ENCODE measurements around the gene CLSTN2.

Gene CLSTN2

DNA sequence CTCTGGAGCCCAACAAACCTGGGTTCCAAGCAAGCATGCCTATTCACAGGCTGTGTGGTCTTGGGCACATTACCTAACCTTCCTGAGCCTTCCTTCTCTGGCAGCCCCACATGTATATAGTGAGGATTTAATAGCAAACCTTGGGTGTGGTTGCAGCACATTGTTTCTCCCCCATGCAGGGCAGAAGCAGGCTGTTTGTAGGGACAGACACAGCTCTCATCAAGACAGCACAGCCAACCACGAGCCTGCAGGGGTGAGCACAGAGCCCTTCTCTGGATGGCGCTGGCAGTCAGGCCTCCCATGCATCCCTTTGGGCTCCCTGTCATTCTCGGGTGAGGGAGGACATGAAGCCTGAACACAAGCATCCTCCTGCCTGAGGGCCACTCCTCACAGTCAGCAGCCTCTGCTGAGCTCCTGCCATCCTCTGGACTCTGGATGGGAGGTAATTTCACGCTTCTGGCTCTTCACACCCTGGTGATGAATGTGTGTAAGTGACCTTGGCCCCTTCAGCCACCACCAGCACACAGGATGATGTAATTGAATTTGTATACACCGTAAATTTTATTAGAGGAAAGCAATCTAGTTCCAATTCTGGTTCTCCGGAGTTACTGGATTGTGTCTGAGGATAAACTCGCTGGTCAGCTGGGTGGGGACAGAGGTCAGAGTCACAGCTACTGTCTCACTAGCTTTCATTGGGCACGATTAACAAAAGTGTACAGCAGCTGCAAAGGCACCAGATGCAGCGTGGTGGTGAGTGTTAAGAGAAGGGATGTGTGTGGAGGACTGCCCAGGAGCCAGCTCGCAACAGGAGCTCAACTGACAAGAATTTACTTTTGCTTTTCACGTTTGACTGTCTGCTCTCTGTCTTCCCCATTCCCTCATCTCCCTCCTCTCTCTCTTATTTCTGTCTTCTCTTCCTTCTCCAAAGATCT, 118.1 kb downstream of the CLSTN2 start:
- DNase-seq (ENCODE audit: low read depth): no peak

DNA sequence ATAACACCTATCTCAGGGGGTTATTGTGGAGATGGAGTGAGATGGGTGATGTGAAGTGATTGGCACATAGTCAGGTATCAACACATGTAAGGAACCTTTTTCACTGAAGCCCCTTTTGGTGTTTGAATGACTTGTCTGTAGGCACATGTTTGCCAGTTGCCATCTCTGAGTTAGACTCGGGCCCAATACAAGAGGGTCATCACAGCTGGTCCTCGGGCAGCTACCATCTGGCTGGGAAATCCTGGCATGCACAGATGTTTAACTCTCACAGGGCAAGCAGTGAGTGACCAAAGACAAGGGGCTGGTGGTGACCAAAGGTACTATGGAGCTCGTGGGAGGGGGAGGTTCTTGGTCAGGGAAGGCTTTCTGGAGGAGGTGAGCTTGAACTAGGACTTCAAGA, 118.8 kb downstream of the CLSTN2 start:
- no peak for DNase-seq (ENCODE audit: low read depth)

DNA sequence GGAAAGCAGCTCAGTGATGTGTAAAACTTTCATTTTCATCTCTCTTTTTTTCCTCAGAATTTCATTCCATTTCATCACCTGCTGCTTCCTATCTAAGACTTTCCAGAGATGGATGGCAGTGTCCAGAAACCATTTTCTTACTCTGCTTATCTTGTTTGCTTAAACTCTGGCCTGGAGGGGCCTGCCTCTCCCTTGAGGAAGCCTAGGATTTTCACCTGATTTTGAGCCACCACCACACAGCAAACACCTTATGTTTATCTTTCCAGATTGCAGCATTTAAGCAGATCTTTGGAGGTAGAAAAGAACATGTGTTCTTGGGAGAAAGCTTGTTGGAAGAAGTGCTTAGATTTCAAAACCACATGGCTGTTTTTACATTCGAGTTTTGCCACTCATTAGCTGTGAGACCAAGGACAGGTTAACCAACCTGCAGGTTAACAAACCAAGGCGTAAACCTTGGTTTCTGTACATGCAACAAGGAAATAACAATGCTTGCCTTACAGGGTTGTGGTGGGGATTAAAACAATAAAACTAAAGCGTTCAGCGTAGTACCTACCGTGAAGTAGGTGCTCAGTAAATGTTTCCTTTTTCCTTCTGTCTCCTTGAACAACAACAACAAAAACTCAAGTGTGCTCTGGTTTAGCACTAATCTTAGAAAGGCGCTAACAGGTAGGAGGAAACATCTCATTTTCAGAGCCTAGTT, 120.3 kb downstream of the CLSTN2 start:
- no peak for DNase-seq (ENCODE audit: low read depth)

DNA sequence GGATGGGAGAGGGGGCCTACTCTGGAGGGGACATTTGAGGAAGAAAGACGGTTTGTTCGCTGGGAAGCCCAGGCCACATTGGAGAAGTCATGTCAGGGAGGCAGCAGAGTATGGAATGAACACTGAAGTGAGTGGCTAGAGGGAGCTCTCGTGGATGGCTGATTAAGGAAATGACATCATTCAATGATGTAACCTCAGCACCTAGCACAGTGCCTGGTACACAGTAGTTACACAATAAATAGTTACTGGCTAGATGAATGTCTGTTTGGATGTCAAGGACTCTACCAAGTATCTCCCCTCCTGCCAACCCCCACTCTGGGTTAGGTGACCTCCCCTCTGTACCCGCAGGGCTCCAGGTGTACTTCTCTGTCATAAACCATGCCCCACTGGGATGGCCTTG, 121.1 kb downstream of the CLSTN2 start:
- no peak for DNase-seq (ENCODE audit: low read depth)

DNA sequence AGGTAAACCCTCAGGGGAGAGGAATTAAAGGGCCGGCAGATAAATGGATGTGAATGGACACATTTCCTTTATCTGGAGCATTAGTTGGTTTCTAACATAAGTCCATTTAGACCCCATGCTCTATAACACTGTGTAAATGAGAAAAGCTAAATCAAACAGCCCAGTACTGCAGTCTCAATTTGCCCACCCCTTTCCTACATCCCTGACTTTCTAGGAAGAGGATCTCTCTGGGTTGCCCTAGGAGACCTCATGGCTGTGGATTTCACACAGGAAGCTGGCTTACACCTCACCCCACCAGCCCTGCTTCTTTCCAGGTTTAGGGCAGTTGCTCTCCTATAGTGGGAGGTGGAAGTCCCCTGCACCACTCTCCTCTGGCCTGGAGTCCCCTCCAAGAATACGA, 126.2 kb downstream of the CLSTN2 start:
- no peak for DNase-seq (ENCODE audit: low read depth)

DNA sequence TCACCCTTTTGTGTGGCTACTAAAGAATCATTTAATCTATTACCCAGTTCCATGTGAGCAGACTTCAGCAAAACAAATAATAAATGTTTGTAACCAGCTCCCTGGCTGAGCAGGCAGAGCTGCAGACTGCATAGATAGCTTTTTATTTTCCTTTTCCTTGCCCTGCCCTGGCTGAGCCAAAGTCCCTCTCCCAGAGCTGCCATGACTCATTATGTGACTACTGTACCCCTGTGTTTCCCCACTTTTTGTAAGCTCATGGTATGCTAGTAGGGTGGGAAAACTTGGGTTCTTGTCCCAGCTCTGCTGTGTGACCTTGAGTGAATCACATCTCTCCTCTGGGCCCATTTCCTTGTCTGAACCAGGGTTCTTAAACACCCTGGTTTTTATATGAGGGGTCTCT, 127.5 kb downstream of the CLSTN2 start:
- DNase-seq (ENCODE audit: low read depth): no peak

DNA sequence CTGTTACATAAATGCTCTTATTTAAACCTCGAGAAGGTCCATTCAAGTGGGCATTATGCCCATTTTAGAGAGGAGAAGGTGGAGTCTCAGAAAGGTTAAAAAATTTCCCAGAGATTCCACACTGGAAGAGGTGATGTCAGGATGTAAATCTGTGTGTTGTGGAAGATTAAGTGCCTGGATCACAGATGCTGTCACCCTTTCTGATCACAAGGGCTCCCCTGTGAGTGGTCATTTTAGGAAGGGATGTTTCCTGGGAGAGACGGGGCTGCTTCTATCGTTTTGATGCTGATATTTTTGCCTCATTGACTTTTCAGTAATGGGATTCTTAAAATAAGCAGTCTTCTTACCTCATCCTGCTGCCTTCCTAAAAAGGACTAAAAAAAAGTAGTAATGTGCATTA, 132.5 kb downstream of the CLSTN2 start:
- DNase-seq (ENCODE audit: low read depth): no peak

DNA sequence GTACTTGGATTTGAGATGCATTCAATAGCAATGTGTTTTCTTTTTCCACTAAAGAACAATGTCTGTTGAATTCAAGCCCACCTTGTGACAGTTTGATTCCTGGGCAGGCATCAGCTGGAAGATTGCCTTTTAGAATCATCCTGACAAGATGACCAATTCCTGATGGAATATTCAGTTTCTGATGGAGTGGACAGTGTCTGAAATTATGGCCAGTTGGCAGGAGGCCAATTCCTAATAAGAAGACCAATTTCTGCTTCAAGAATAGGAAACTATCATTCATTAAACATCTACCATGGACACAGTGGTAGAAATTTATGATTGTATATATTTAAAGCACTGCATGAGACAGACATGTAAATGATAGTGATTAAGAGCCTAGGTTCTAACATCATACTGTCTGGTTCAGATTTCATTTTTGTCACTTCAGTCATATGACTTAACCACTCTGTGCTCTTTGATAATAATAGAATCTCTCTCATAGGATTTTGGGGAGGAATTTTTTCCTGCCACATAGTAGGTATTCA, 133.6 kb downstream of the CLSTN2 start:
- DNase-seq (ENCODE audit: low read depth): no peak

DNA sequence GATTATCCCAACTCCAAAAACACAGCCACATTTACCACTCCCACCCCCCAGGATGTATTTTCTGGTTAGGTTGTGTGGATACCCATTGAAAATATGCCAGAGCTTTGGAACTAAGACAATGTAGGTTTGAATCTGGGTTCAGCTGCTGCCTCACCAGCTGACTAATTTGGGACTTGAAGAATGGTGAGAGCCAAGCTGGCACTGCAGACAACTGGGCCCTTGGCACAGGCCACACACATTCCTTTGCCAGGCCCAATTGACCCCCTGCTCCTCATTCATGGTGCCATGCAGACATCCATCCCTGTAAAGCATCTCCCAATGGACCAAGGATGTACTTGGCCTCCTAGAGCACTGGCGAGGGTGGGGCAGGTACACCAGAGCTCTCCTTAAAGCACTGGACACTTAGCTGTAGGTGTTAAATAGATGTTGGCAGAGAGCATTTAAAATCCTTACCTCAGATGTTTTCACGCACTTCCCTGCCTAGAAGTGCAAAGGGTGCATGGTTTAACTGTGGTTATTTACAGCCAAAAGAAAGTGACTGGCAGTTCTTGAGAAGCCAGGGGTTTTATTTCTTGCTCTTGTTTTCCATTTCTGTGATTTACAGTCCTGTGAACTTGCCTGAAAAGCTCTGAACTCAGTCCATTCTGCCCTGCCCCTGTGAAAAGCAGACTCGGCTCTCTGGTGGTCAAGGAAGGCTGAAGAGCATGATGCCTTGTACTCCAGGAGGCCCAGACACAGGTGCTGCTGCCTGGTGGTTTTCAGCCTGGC, 138.5 kb downstream of the CLSTN2 start:
- no peak for DNase-seq (ENCODE audit: low read depth)

DNA sequence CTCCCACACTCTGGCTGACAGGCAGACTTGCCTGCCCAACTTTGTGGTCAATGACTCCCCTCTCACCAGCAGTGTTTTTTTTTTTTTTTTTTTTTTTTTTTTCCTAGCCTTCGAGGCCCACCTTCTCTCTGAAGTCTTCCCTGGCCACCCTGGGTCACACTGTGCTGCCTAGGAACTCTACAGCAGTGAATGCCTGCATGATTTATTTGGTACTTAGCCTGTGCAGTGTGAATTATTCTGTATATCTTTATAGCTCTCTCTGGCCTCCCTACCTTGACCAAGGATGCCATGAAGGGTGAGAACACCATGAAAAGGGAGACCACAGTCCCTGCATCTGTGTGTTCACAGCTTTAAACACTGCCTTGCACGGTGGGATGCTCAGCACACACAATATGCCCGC, 141.6 kb downstream of the CLSTN2 start:
- no peak for DNase-seq (ENCODE audit: low read depth)

DNA sequence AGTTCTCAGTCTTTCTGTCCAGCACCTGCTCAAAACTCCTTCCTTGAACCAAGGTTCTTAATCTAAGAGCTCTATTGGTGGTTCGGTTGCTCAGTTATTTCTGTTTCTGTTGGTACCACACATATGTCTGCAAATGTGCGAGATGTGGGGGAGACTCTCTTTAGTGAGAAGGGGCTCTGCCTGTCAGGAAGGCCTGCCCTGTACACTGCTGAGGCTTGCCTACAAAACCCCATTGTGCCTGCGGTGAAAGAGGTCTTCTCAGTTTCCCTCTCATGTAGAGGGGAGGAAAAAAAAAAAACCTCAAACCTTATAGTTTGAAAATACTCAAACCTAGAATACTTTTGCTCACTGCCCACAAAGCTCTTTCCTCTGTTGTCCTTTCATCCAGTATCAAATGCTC, 142.4 kb downstream of the CLSTN2 start:
- no peak for DNase-seq (ENCODE audit: low read depth)

DNA sequence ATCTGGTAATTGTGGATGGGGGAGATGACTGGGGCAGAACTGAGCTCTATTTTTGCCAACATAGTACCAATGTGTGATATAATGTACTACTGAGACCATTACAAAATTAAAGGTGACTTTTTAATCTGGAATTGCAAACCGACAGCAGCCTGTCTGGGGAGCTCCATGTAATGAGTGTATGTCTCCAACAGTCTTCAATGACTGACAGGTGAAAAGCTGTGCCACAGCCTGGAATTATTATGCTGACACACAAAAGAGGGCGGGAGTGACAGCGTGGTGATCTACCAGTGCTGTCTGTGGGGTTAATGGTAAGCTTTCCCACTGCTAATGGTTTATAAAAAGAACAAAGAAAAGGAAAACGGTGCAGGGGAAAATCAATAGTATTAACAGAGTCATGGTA, 143.4 kb downstream of the CLSTN2 start:
- no peak for DNase-seq (ENCODE audit: low read depth)

DNA sequence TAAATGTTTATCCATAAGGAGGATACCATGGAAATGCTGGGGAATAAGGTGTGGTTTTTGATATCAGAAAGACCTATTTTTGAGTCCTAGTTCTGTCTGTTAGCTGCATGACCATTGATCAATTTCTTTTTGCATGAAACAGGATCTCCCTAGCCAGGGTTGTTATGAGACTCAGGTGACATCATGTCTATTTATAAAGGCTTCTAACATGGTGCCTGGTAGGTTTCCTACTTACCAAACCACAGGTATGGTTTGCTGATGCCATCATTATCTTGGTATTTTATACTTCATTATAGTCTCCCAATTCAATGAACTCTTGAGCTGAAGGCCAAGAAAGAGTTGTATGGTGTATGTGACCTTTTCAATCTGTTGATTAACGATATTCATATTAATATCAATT, 144.0 kb downstream of the CLSTN2 start:
- DNase-seq (ENCODE audit: low read depth): no peak

DNA sequence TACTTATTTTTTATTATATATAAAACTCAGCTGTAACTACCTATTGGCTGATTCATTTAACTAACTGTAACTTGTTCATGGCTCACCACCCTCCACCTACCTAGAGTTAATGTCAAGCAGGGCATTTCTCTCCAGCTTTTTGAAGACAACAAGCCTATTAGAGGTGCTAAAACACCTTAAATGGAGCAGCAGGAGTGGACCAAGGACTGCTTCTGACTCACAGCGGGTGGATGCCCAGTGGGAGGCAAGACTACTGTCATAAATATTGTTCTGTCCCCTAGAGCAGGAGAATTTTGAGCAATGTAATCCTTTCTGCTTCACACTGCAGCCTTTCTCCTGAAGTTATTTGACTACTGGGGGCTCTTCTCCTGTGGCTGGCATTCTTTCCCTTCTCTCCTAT, 146.9 kb downstream of the CLSTN2 start:
- no peak for DNase-seq (ENCODE audit: low read depth)

DNA sequence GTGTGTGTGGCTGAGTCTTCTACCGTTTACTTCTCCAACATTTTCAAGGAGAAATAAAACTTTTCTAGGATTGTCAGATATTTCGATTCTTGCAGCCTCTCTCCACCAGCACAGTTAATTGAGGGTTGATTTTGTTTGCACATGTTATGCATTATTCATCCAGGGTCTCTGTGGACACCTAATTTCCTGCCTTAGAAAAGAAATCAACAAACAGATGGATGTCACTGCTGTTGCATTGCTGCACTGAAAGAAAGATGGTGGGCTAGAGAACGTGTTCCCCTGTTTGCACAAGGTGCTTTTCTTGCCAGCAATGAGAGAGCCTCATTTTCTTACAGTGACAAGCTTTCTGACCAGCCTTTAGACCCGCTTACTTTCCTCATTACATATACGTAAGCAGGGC, 150.0 kb downstream of the CLSTN2 start:
- DNase-seq (ENCODE audit: low read depth): no peak

DNA sequence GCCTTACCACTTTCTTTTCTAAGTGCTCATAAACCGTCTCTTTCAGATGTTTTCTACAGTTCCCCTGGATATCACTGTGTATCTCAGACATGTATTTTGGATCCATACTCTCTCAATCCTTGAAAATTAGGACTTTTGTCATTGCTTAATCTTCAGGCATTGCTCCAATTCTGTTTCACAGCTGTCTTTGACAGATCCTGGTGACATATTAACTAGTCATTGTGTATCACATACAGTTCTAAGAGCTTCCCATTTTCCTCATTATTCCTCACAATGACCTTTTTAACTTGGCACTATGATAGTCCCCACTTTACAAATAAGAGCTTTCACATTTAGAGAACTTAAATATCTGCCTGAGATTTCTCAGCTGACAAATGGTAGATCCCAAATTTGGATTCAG, 151.7 kb downstream of the CLSTN2 start:
- DNase-seq (ENCODE audit: low read depth): no peak

DNA sequence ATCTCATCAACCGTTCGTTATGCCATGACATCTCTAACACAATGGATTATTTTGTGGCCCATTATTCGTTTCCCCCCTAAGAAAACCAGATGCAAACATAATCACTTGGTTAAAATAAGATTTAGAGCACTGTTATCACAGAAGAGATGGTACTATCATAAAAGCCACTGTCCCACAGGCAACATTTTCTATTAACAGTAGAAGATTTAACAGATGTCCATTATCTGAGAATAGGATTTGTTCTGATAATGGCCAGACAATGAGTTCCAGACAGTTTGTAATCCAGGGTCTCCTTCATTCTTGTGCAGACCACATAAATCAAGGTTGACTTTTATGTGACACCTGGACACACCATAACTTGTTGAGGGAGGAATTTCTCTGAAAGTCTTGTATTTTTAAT, 153.1 kb downstream of the CLSTN2 start:
- DNase-seq (ENCODE audit: low read depth): no peak

DNA sequence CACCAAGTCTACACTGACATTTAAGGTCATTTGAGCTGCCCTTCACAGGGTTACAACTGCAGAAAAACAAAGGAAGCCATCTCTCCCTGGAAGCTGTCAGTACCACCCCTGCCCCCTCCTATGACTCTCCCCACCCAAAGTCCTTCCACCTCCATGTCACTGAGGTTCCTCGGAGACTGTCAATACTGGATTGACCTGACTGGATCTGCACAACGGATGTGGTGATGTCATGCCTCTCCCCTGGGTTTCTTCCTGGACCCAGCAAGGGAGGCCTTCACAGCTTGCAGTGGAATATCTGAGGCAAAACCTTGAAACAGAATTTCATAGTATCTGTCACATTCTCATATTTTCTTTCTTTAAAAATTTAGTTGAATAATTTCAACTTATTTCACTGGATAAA, 153.5 kb downstream of the CLSTN2 start:
- no peak for DNase-seq (ENCODE audit: low read depth)

DNA sequence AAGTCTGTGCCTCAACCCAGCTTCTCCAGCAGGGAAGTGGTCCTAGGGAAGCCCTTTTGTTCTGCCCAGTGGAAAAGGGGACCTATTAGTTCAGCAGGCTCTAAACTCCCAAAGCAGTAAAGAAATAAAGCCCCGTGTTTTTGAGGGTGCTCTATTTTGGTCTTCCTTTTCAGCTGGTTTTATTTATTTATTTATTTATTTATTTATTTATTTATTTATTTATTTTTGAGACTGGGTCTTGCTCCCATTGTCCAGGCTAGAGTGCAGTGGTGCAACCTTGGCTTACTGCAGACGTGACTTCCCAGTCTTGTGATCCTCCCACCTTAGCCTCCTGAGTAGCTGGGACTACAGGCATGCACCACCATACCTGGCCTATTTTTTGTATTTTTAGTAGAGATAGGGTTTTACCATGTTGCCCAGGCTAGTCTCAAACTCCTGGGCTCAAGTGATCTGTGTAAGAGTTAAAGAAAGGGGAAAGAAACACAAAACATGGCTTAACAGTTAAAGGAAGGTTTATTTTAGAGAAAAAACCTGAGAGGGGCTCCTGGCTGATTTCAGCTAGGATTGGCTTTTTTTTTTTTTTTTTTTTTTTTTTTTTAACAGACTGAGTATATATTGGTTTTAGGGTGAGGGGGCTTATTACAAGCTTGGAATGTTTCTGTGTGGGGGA, 154.6 kb downstream of the CLSTN2 start:
- DNase-seq (ENCODE audit: low read depth): no peak

DNA sequence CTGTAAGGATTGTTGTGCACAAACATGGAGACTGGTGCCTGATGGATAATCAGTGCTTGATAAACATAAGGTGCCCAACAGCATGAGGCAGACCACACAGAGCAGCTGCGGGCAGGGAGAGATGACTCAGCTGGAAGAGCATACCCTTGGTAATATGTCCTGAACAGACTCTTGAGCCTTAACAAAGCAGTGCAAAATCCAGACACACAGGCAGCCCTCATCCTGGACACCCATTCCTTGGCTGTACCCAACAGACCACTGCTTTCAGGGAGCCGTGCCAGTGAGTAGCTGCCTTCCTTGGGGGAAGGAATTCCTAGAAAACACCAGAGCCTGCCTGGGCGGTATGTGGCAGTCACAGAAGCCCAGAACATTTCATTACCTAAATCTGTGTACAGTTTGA, 156.2 kb downstream of the CLSTN2 start:
- peak; percentile 28 for DNase-seq (ENCODE audit: low read depth)

DNA sequence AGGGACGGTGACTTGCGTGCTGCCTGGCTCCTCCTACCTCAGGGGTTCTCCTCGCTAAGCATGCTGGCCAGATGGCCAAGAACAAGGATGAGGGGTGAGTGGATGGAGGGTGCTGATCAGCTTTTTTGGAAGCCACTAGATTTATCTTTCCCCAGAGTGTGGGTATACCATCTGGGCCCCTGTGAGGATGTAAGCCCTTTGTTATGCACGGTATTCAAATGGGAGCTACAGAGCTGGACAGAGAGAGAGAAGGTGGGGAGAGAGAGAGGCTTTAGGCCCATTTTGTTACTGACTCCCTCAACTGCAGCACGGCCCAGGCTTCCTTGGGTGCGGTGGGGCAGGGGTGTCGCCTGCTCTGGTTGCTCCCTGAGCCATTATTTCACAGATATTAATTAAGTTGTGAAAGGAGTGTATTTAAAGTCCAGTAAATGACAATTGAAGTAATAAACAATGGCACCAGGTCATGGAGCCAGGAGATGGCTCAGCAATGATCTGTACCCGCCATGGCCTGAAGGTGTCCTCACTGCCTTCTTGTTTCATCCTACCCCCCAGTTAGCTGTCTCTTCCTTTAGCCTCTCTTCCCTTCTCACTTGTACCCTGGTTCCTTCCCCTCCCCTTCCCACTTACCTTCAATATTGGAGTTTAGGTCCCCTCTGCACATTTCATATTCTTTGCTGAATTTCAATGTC, 158.0 kb downstream of the CLSTN2 start:
- DNase-seq (ENCODE audit: low read depth): no peak

Data from iris pigment epithelial cell (primary cell).